K562 (cell line): ENCODE results near the gene TLE4. TPM values are rescaled to one million over a fixed set of nuclear protein-coding genes. Genes with fewer than 3 reads are reported as not detected.

Source experiments
- ATAC-seq: fragments of 200-7000 bp; cut with Tn5 transposase; 3 replicates; pipeline ENCODE4 v1.9.1; 2020; ENCODE audit warnings: moderate library complexity
- BruUV-seq: library from RNA; stranded (reverse); fragments of 400-500 nt; replicated peaks from 2 replicates; lab custom pipeline; 2021; lab: Mats Ljungman, UMichigan
- CTCF ChIA-PET: fragments of 300-600 bp; formaldehyde crosslinking; extraction: SDS; loops from one replicate; lab custom pipeline; 2021; ENCODE audit warnings: low intra/inter-chr PET ratio; lab: Yijun Ruan, JAX
- POLR2A ChIA-PET: fragments of 300-600, 350-650 bp; sonication (Branson Sonifier 250); formaldehyde crosslinking; extraction: SDS; loops from one replicate; lab custom pipeline; 2021; ENCODE audit warnings: antibody characterized with exemption, inconsistent platforms; lab: Yijun Ruan, JAX
- DNase-seq, 4 experiments: peaks; one replicate each; pipeline versions ENCODE4 v3.0.0 to v3.0.0-alpha.2; 2011 to 2018; ENCODE audit warnings: low spot score in 3 of 4, mixed read lengths in 3 of 4; ENCODE audit errors: extremely low read depth in 1 of 4
- FAIRE-seq: peaks from 2 replicates; lab custom pipeline; 2011; peaks lifted over from hg19 to GRCh38; lab: Jason Lieb, UNC
- H2AFZ ChIP-seq: 2 replicates; pipeline ENCODE4 v1.6.0; 2011; ENCODE audit warnings: low read depth, low read length, control low read depth, inconsistent platforms
- H3K27ac ChIP-seq: fragments of 200-600 bp; 3 replicates; pipeline ENCODE4 v1.8.0; 2011; ENCODE audit warnings: low read depth, mild to moderate bottlenecking, control low read depth, inconsistent platforms, low read length, moderate library complexity, mixed read lengths; ENCODE audit errors: extremely low read depth
- H3K27me3 ChIP-seq, 2 experiments: fragments of 300-600 bp in 1 of 2; 2 replicates in 1 of 2; 3 replicates in 1 of 2; pipeline versions ENCODE4 v1.6.0 to v1.8.0; 2011; ENCODE audit warnings: inconsistent platforms in 2 of 2, low read length in 2 of 2, mild to moderate bottlenecking in 1 of 2, mixed read lengths in 1 of 2, moderate library complexity in 1 of 2; ENCODE audit not compliant: control insufficient read depth in 2 of 2, insufficient read depth in 2 of 2
- H3K36me3 ChIP-seq: fragments of 300-600 bp; 3 replicates; pipeline ENCODE4 v1.8.0; 2011; ENCODE audit warnings: mild to moderate bottlenecking, low read length, inconsistent platforms; ENCODE audit not compliant: control insufficient read depth, insufficient read depth
- H3K4me1 ChIP-seq, 2 experiments: fragments of 200-600 bp in 1 of 2; replicated peaks in 1 of 2; 2 replicates in 1 of 2; 3 replicates in 1 of 2; pipeline versions ENCODE4 v1.5.1 to v1.8.0; 2011; ENCODE audit warnings: inconsistent platforms in 2 of 2, low read length in 2 of 2, mild to moderate bottlenecking in 1 of 2, mixed read lengths in 1 of 2, moderate library complexity in 1 of 2; ENCODE audit not compliant: control insufficient read depth in 2 of 2, insufficient read depth in 2 of 2
- H3K4me2 ChIP-seq: 2 replicates; pipeline ENCODE4 v1.6.1; 2011; ENCODE audit warnings: low read length, control low read depth, inconsistent platforms, mixed read lengths; ENCODE audit not compliant: insufficient read depth
- H3K4me3 ChIP-seq: fragments of 200-600 bp; sonication (generic), shearing (Covaris generic); 2 replicates; pipeline ENCODE4 v1.5.1; 2016; ENCODE audit warnings: control low read depth, inconsistent platforms
- H3K79me2 ChIP-seq: fragments of 200-600 bp; 3 replicates; pipeline ENCODE4 v1.8.0; 2011; ENCODE audit warnings: low read length, inconsistent platforms; ENCODE audit not compliant: control insufficient read depth, insufficient read depth
- H3K9ac ChIP-seq, 2 experiments: 2 replicates each; pipeline versions ENCODE4 v1.6.0 to v1.6.1; 2011; ENCODE audit warnings: low read depth in 2 of 2, low read length in 2 of 2, control low read depth in 1 of 2, inconsistent platforms in 1 of 2, mild to moderate bottlenecking in 1 of 2, mixed read lengths in 1 of 2; ENCODE audit not compliant: insufficient read depth in 1 of 2
- H3K9me1 ChIP-seq: one replicate; pipeline ENCODE4 v1.6.0; 2011; ENCODE audit warnings: inconsistent platforms, mild to moderate bottlenecking, low read length, moderate library complexity; ENCODE audit not compliant: control insufficient read depth, insufficient read depth
- H3K9me3 ChIP-seq: replicated peaks from 2 replicates; pipeline ENCODE4 v1.5.1; 2011; ENCODE audit warnings: low read depth, low read length, inconsistent platforms; ENCODE audit not compliant: control insufficient read depth, insufficient read depth
- H4K20me1 ChIP-seq: replicated peaks from 2 replicates; pipeline ENCODE4 v1.6.1; 2011; ENCODE audit warnings: low read length, inconsistent platforms, mixed read lengths; ENCODE audit not compliant: control insufficient read depth, insufficient read depth
- C11orf30 ChIP-seq: fragments of 450-650 bp; IDR thresholded peaks from 2 replicates; pipeline ENCODE4 v1.6.1; 2016; ENCODE audit warnings: low read depth, mild to moderate bottlenecking
- EP300 ChIP-seq: IDR thresholded peaks from 2 replicates; pipeline ENCODE4 v1.6.1; 2012; ENCODE audit warnings: low read length, improper control_type of control experiment
- MTA2 ChIP-seq: fragments of 450-650 bp; IDR thresholded peaks from 2 replicates; pipeline ENCODE4 v1.6.1; 2016; ENCODE audit warnings: low read depth
- NRF1 ChIP-seq, 2 experiments: fragments of 450-650 bp; IDR thresholded peaks in 1 of 2; conservative IDR thresholded peaks in 1 of 2; 2 replicates each; pipeline ENCODE4 v1.6.1; 2014; ENCODE audit warnings: mild to moderate bottlenecking in 2 of 2
- PPARD ChIP-seq: fragments of 250-450 bp; sonication (Bioruptor Pico); IDR thresholded peaks from 2 replicates; pipeline ENCODE4 v1.8.0; 2022; ENCODE audit warnings: inconsistent platforms, mild to moderate bottlenecking, moderate library complexity
- WGBS: fragments of 100-300 bp; shearing (Covaris generic); methylation state at CpG from one replicate; pipeline ENCODE4 v1.1.6; 2016; ENCODE audit warnings: low coverage, mixed read lengths; ENCODE audit not compliant: insufficient coverage; ENCODE audit errors: missing lambda C conversion rate; 5-methylcytosine and 5-hydroxymethylcytosine counted together
- in situ Hi-C: fragments of 300-500 bp; cut with MboI; formaldehyde crosslinking; loops from 4 replicates; pipeline ENCODE4 v1.15.0; 2018; ENCODE audit warnings: inconsistent platforms, mixed read lengths
- intact Hi-C: fragments of 100-400 bp; cut with micrococcal nuclease; formaldehyde crosslinking; loops from 2 replicates; pipeline ENCODE4 v1.14.2; 2022
- polyA plus RNA-seq, 8 experiments: library from polyadenylated mRNA; depleted of rRNA in 4 of 8; stranded (reverse) in 5 of 8; unstranded in 3 of 8; fragments of >200 nt; fragmentation: Nextera tagmentation in 2 of 8; fragmentation: Illumina TruSeq in 1 of 8; extraction: Ambion mirVana in 2 of 8; extraction: Trizol in 1 of 8; gene quantifications; 2 replicates each; pipeline versions ENCODE4 v1.2.1 to v1.2.3, GENCODE V29; 2011 to 2014; ENCODE audit warnings: inconsistent platforms in 1 of 8, missing spikeins in 1 of 8
- total RNA-seq, 7 experiments: library from RNA; depleted of rRNA in 6 of 7; stranded (reverse); fragments of >200 nt in 6 of 7; fragmentation: Illumina TruSeq in 2 of 7; extraction: Trizol in 2 of 7; gene quantifications; 2 replicates each; pipeline versions ENCODE4 v1.2.1 to v1.2.3, GENCODE V29; 2011 to 2021; ENCODE audit warnings: low replicate concordance in 1 of 7
- TF ChIP-seq, protein P1 (sequence below): fragments of 450-650 bp; IDR thresholded peaks from 2 replicates; pipeline ENCODE4 v1.6.1; 2016; ENCODE audit warnings: antibody characterized with exemption
- TF ChIP-seq, protein P2 (sequence below), 2 experiments: IDR thresholded peaks in 1 of 2; conservative IDR thresholded peaks in 1 of 2; 2 replicates each; pipeline ENCODE4 v1.6.1; 2016; ENCODE audit warnings: low read depth in 2 of 2, mild to moderate bottlenecking in 1 of 2, missing compliant biosample characterization in 1 of 2, missing genetic modification characterization in 1 of 2, moderate library complexity in 1 of 2

TLE4 gene
- total and polyA plus RNA-seq, 9 of the 15 experiments (the other 6 are each of a cell fraction or from before 2014, with no cell fraction given) = 1.1 to 8.8 (median 5.7) TPM

DNA sequence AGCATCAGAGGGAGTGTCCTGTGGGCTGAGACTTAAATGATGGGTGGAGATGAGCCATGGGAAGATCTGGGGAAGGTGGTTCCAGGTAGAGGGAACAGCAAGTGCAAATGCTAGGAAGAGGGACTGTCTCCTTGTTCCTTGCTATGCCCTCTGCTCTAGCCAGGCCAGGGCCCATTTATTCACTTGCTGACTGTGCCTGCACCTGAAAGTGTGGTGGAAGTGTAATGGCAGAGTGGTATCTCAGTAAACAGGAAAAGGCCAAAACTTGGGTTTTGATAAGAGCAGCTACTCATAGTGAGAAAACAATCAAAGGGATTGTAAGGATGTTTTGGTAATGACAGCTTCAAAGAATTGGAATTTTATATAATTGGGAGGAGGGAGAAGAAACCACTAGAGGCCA is 32.4 kb downstream of the TLE4 start:
- no peaks in the 10 kb centered on the region for H4K20me1 ChIP-seq
- no peak overlapping the region for H3K27ac ChIP-seq
- H3K4me2 ChIP-seq = no peak overlapping the region
- no peak overlapping the region for H3K4me3 ChIP-seq
- TF ChIP-seq, protein P1, sequence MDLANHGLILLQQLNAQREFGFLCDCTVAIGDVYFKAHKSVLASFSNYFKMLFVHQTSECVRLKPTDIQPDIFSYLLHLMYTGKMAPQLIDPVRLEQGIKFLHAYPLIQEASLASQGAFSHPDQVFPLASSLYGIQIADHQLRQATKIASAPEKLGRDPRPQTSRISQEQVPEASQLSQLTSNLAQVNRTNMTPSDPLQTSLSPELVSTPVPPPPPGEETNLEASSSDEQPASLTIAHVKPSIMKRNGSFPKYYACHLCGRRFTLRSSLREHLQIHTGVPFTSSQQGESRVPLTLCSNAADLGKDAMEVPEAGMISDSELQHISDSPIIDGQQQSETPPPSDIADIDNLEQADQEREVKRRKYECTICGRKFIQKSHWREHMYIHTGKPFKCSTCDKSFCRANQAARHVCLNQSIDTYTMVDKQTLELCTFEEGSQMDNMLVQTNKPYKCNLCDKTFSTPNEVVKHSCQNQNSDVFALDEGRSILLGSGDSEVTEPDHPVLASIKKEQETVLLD = no peak
- TF ChIP-seq EP300 = no peak
- H3K9me1 ChIP-seq = no peaks in the 10 kb centered on the region
- H3K9ac ChIP-seq = no peak overlapping the region
- in situ Hi-C loops = no loop called here
- no peak for DNase-seq
- FAIRE-seq = no peak
- no peaks in the 10 kb centered on the region for H3K9me3 ChIP-seq
- H3K36me3 ChIP-seq = no peaks in the 10 kb centered on the region
- H3K27me3 ChIP-seq = no peaks in the 10 kb centered on the region
- ChIA-PET CTCF (no interaction called here), POLR2A (interaction anchor here (0.5 kb wide), 1 partner anchor 1583 kb away, joined by 3 read pairs; no protein-coding TSS in a partner anchor)
- H3K4me1 ChIP-seq = no peaks in the 10 kb centered on the region
- intact Hi-C loops = no loop called here
- ATAC-seq = no peak
- BruUV-seq = no TSS peak
- no peak overlapping the region for H2AFZ ChIP-seq
- H3K79me2 ChIP-seq = no peaks in the 10 kb centered on the region

DNA sequence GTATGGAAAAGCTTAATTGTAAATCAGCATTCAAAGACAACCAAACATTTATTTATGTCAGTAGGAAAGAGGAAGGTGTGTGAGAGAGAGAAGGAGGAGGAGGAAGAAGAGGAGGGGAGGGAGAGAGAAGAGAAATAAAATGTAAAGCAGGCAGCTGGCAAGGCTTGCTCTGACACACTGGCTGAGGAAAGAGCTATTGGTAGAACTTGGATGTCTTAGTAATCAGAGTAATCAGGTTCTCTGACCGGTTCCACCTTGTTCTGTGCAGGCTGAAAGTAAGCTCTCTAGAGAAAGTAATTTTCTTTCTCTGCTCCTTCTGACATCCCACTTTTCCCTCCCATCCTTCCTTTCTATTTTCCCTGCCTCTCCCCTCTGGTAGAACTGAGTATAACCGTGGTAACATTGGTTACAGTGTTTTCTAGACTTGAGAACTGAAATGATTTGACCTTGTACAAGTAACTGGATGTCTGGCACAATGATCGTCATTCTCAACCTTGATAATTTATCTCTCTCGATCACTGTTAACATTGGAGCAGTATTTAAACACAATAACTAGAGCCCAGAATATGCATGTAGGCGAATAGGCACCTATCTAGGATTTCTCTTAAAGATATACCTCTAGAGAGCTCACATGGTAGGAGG is 33.3 kb downstream of the TLE4 start:
- no peak overlapping the region for H2AFZ ChIP-seq
- intact Hi-C loops (no loop called here), in situ Hi-C loops (no loop called here)
- H3K4me2 ChIP-seq = no peak overlapping the region
- no peak for ATAC-seq
- POLR2A ChIA-PET = no interaction called here
- WGBS = 9% methylated on average over 5 of the region's 5 CpGs
- H3K4me1 ChIP-seq = no peaks in the 10 kb centered on the region
- DNase-seq = no peak
- no peaks in the 10 kb centered on the region for H4K20me1 ChIP-seq
- no peak overlapping the region for H3K9ac ChIP-seq
- H3K9me3 ChIP-seq = no peaks in the 10 kb centered on the region
- H3K27ac ChIP-seq = no peak overlapping the region
- no peaks in the 10 kb centered on the region for H3K27me3 ChIP-seq
- TF ChIP-seq C11orf30 = no peak
- TF ChIP-seq PPARD (CRISPR knock-in tag) = no peak
- TF ChIP-seq, protein P2, sequence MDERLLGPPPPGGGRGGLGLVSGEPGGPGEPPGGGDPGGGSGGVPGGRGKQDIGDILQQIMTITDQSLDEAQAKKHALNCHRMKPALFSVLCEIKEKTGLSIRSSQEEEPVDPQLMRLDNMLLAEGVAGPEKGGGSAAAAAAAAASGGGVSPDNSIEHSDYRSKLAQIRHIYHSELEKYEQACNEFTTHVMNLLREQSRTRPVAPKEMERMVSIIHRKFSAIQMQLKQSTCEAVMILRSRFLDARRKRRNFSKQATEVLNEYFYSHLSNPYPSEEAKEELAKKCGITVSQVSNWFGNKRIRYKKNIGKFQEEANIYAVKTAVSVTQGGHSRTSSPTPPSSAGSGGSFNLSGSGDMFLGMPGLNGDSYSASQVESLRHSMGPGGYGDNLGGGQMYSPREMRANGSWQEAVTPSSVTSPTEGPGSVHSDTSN (CRISPR knock-in tag; IDR thresholded peaks at IDR 0.05; ENCODE audit: low read depth) = no peak
- TF ChIP-seq, protein P2 (tag; conservative IDR thresholded peaks at IDR 0.05; ENCODE audit: low read depth) = no peak
- TF ChIP-seq MTA2 = no peak
- no peak for TF ChIP-seq NRF1 (conservative IDR thresholded peaks at IDR 0.05 in 1 of 2, IDR thresholded peaks at IDR 0.05 in 1 of 2)
- TF ChIP-seq, all 486 proteins: peak for 0
- no peak for FAIRE-seq
- no peak overlapping the region for H3K4me3 ChIP-seq
- no peaks in the 10 kb centered on the region for H3K79me2 ChIP-seq
- CTCF ChIA-PET = no interaction called here
- H3K36me3 ChIP-seq = no peaks in the 10 kb centered on the region
- H3K9me1 ChIP-seq = no peaks in the 10 kb centered on the region
- no TSS peak for BruUV-seq
